Suppressor macrophage treated with lipopolysaccharide for 4 hours (primary cell): ENCODE results near the gene CLDN15.

Source experiments
- DNase-seq: peaks from one replicate; pipeline ENCODE4 v3.0.0-alpha.2; 2020

Gene CLDN15

GRCh38 chr7:101197991-101198390, 39.6 kb downstream of the CLDN15 start:
- DNase-seq = no peak

- DNase-seq = no peak
These were observed 41.7 kb downstream of the CLDN15 start for GRCh38 chr7:101195884-101196283.

- DNase-seq = no peak
These were observed 48.5 kb downstream of the CLDN15 start for GRCh38 chr7:101189109-101189508.

GRCh38 chr7:101186844-101187428, 50.7 kb downstream of the CLDN15 start:
- DNase-seq = peak; percentile 61

GRCh38 chr7:101186194-101186593, 51.4 kb downstream of the CLDN15 start:
- DNase-seq = no peak

GRCh38 chr7:101185258-101185839, 52.3 kb downstream of the CLDN15 start:
- DNase-seq = peak; percentile 70
